Keratinocyte (primary cell): Measurements from ENCODE around the gene NOTCH1. TPM values are rescaled to one million over a fixed set of nuclear protein-coding genes. Genes with fewer than 3 reads are reported as not detected.

Source experiments
- DNase-seq: peaks from one replicate; pipeline ENCODE4 v3.0.0-alpha.2; 2011; ENCODE audit warnings: low read depth, missing footprints, low spot score
- FAIRE-seq: peaks from 2 replicates; lab custom pipeline; 2011; peaks lifted over from hg19 to GRCh38; lab: Jason Lieb, UNC
- H2AFZ ChIP-seq: 2 replicates; pipeline ENCODE4 v1.6.0; 2012; ENCODE audit warnings: low read length, control low read depth, inconsistent platforms; ENCODE audit not compliant: control insufficient read depth
- H3K27ac ChIP-seq: 2 replicates; pipeline ENCODE4 v1.5.1; 2011; ENCODE audit warnings: low read length; ENCODE audit not compliant: control insufficient read depth, insufficient read depth
- H3K27me3 ChIP-seq: 3 replicates; pipeline ENCODE4 v1.6.0; 2011; ENCODE audit warnings: low read length; ENCODE audit not compliant: control insufficient read depth, insufficient read depth; ENCODE audit errors: extremely low read depth
- H3K36me3 ChIP-seq, 2 experiments: 2 replicates in 1 of 2; 3 replicates in 1 of 2; pipeline ENCODE4 v1.5.1; 2011; ENCODE audit warnings: low read length in 2 of 2, mild to moderate bottlenecking in 1 of 2; ENCODE audit not compliant: control insufficient read depth in 2 of 2, insufficient read depth in 2 of 2; ENCODE audit errors: extremely low read depth in 1 of 2
- H3K4me1 ChIP-seq: 3 replicates; pipeline ENCODE4 v1.5.1; 2011; ENCODE audit warnings: low read length; ENCODE audit not compliant: control insufficient read depth, insufficient read depth; ENCODE audit errors: extremely low read depth
- H3K4me2 ChIP-seq: 3 replicates; pipeline ENCODE4 v1.6.0; 2011; ENCODE audit warnings: low read depth, low read length; ENCODE audit not compliant: control insufficient read depth, insufficient read depth; ENCODE audit errors: extremely low read depth
- H3K4me3 ChIP-seq, 3 experiments: fragments of 200-600 bp in 1 of 3; sonication (generic) in 1 of 3; 2 replicates in 2 of 3; 3 replicates in 1 of 3; pipeline ENCODE4 v1.5.1; 2011 to 2016; ENCODE audit warnings: low read length in 3 of 3, mild to moderate bottlenecking in 3 of 3, control low read depth in 2 of 3, inconsistent platforms in 1 of 3, low read depth in 1 of 3, mixed read lengths in 1 of 3, mixed run types in 1 of 3, moderate library complexity in 1 of 3; ENCODE audit not compliant: control insufficient read depth in 2 of 3, insufficient read depth in 2 of 3; ENCODE audit errors: extremely low read depth in 1 of 3
- H3K79me2 ChIP-seq: 2 replicates; pipeline ENCODE4 v1.6.0; 2012; ENCODE audit warnings: low read length; ENCODE audit not compliant: control insufficient read depth, insufficient read depth
- H3K9ac ChIP-seq: 3 replicates; pipeline ENCODE4 v1.6.0; 2011; ENCODE audit warnings: low read length; ENCODE audit not compliant: control insufficient read depth, insufficient read depth; ENCODE audit errors: extremely low read depth
- H3K9me1 ChIP-seq: 3 replicates; pipeline ENCODE4 v1.6.0; 2011; ENCODE audit warnings: low read length; ENCODE audit not compliant: control insufficient read depth, insufficient read depth; ENCODE audit errors: extremely low read depth
- H3K9me3 ChIP-seq: 2 replicates; pipeline ENCODE4 v1.5.1; 2012; ENCODE audit warnings: low read depth, low read length; ENCODE audit not compliant: control insufficient read depth
- H4K20me1 ChIP-seq: 3 replicates; pipeline ENCODE4 v1.6.0; 2011; ENCODE audit warnings: low read length; ENCODE audit not compliant: control insufficient read depth, insufficient read depth; ENCODE audit errors: extremely low read depth
- CTCF ChIP-seq, 3 experiments: IDR thresholded peaks in 1 of 3; conservative IDR thresholded peaks in 1 of 3; optimal IDR thresholded peaks in 1 of 3; 2 replicates in 2 of 3; 3 replicates in 1 of 3; pipeline versions ENCODE3 to v1.5.1; 2011; ENCODE audit warnings: low read length in 3 of 3, mild to moderate bottlenecking in 3 of 3, moderate library complexity in 2 of 3, control low read depth in 1 of 3, inconsistent platforms in 1 of 3; ENCODE audit not compliant: insufficient read depth in 2 of 3; ENCODE audit errors: extremely low read depth in 1 of 3
- EZH2 ChIP-seq: IDR thresholded peaks from one replicate; pipeline ENCODE4 v1.6.1; 2012; ENCODE audit warnings: inconsistent platforms, mild to moderate bottlenecking, low read length, moderate library complexity
- dilution Hi-C: fragments of 300-500 bp; cut with MboI; formaldehyde crosslinking; loops from one replicate; pipeline ENCODE4 v1.7.0; 2020; ENCODE audit warnings: low sequenced_read_pairs; ENCODE audit not compliant: extremely low pct_ligation_motif_present
- polyA plus RNA-seq, 5 experiments: library from polyadenylated mRNA; depleted of rRNA in 3 of 5; stranded (reverse) in 3 of 5; stranded (forward) in 1 of 5; unstranded in 1 of 5; fragments of >200 nt; gene quantifications; 1 replicate in 1 of 5; 2 replicates in 3 of 5; 3 replicates in 1 of 5; pipeline versions ENCODE4 v1.2.1 to v1.2.3, GENCODE V29; 2011 to 2012; ENCODE audit warnings: missing spikeins in 2 of 5, low read depth in 1 of 5, low replicate concordance in 1 of 5

The NOTCH1 gene
- polyA plus RNA-seq, 1 donor (not counting 4 experiments of a cell fraction or from before 2014, with no cell fraction given): 6.1 TPM

- Histone ChIP-seq H3K4me2 (no peak overlapping the region), H3K9me3 (no peaks in the 10 kb centered on the region), H3K27me3 (peaks cover 51% of the 10 kb centered on the region), H3K36me3 (no peaks in the 10 kb centered on the region), H3K4me1 (no peaks in the 10 kb centered on the region), H3K9me1 (no peaks in the 10 kb centered on the region), H4K20me1 (no peaks in the 10 kb centered on the region), H3K4me3 (no peak overlapping the region), H3K79me2 (no peaks in the 10 kb centered on the region), H2AFZ (no peak overlapping the region), H3K9ac (no peak overlapping the region), H3K27ac (no peak overlapping the region)
- dilution Hi-C loops: no loop called here
- no peak for TF ChIP-seq EZH2
- no peak for TF ChIP-seq CTCF (optimal IDR thresholded peaks at IDR 0.05 in 1 of 3, IDR thresholded peaks at IDR 0.05 in 1 of 3, conservative IDR thresholded peaks at IDR 0.05 in 1 of 3; ENCODE audit: extremely low read depth in 1 of 3, insufficient read depth in 2 of 3, low read length in 3 of 3)
- FAIRE-seq (no peak), DNase-seq (no peak)
These were observed 43.0 kb upstream of the NOTCH1 start for GRCh38 chr9:136588663-136589464.

GRCh38 chr9:136587944-136588662 lies 42.3 kb upstream of the NOTCH1 start:
- DNase-seq (no peak), FAIRE-seq (no peak)
- Histone ChIP-seq H3K9me1 (no peaks in the 10 kb centered on the region), H3K9me3 (no peaks in the 10 kb centered on the region), H3K4me3 (no peak overlapping the region), H3K27me3 (peaks cover 55% of the 10 kb centered on the region), H3K36me3 (no peaks in the 10 kb centered on the region), H2AFZ (no peak overlapping the region), H3K4me2 (no peak overlapping the region), H3K9ac (no peak overlapping the region), H3K4me1 (no peaks in the 10 kb centered on the region), H3K27ac (no peak overlapping the region), H4K20me1 (no peaks in the 10 kb centered on the region), H3K79me2 (no peaks in the 10 kb centered on the region)
- no peak for TF ChIP-seq CTCF (optimal IDR thresholded peaks at IDR 0.05 in 1 of 3, IDR thresholded peaks at IDR 0.05 in 1 of 3, conservative IDR thresholded peaks at IDR 0.05 in 1 of 3; ENCODE audit: extremely low read depth in 1 of 3, insufficient read depth in 2 of 3, low read length in 3 of 3)
- TF ChIP-seq EZH2: no peak
- dilution Hi-C loops: no loop called here
